Measurements from ENCODE around the gene MACF1.

Gene MACF1

DNA sequence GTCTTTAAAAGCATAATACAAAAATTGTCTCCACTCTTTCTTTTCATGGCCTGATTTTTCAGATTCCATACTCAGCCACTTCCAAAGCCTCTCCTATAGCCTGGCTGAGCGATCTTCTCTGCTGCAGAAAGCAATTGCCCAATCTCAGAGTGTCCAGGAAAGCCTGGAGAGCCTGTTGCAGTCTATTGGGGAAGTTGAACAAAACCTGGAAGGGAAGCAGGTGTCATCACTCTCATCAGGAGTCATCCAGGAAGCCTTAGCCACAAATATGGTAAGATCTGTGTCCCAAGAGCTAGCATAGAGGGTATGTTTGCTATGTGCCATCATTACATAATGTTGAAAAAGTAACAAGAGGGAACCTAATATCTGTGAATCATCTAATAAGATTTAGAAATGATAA, 156.2 kb downstream of the MACF1 start:
- no peak for DNase-seq

DNA sequence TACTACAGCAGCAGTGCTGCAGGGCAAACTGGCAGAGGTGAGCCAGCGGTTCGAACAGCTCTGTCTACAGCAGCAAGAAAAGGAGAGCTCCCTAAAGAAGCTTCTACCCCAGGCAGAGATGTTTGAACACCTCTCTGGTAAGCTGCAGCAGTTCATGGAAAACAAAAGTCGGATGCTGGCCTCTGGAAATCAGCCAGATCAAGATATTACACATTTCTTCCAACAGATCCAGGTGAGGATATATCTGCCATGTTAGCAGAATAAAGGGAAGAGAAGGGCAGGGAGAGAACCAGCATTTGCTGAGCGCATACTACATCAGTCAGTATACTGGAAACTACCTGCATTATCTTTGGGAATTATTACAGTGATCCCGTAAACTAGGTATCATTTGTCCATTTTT, 157.0 kb downstream of the MACF1 start:
- no peak for DNase-seq

DNA sequence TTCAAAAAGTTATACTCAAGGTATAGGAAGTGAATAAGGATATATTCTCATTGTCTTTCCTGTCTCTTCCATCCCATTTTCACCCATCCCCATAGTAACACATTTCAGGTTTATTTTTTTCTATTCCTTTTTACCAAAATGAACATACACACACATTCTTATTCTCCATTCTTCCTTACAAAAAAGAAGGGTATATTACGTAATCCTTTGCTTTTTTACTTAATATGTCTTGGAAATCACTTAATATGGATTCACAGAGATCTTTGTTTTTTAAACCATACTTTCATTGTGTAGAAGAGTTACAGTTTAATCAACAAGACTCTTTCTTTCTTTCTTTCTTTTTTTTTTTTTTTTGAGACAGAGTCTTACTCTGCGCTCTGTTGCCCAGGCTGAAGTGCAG, 158.8 kb downstream of the MACF1 start:
- DNase-seq: no peak

DNA sequence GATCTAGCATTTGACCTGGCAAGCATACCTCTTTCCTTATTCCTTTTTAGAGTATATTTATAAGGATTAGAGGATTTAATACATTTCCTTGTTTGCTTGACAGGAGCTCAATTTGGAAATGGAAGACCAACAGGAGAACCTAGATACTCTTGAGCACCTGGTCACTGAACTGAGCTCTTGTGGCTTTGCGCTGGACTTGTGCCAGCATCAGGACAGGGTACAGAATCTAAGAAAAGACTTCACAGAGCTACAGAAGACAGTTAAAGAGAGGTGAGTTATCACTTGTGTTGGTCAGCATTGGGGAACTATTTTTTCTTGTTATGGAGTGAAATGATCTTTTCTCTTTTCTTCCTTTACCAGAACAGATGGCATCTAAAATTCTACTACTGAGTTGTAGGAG, 163.6 kb downstream of the MACF1 start:
- no peak for DNase-seq

DNA sequence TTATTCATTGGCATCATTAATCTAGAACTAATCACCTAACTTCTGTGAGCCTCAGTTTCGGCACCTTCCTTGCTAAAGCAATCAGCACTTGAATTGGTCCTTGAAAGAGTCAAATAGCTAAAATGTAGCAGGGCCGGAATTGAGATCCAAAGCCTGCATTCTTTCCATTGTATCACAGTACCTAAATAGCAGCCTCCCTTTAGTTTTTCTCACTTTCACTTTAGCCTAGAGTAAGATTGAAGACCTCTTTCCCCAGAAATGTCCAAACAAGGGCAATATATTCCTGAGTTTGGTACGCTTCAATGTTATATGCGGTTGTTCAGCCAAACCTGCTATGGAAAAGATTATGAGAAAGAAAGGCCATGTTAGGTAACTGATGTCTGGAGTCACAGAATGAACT, 165.1 kb downstream of the MACF1 start:
- DNase-seq: no peak

DNA sequence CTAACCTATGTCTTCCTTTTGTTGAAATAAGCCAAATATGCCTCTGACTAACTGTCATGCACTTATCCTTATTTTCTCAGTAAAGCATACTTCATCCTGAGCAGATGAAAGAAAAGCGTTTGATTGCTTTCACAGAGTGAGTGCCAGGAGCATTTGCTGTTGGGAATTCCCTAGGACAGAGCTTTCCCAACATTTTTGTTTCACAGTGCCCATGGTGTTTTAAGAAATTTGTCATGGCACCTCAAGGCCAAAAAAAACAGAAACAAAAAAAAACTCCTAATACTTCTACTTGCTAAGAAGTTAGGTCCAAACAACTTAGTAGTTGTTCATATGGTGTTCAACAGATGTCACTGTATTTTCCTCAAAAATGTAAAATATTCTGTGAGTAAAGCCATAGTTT, 166.1 kb downstream of the MACF1 start:
- no peak for DNase-seq

DNA sequence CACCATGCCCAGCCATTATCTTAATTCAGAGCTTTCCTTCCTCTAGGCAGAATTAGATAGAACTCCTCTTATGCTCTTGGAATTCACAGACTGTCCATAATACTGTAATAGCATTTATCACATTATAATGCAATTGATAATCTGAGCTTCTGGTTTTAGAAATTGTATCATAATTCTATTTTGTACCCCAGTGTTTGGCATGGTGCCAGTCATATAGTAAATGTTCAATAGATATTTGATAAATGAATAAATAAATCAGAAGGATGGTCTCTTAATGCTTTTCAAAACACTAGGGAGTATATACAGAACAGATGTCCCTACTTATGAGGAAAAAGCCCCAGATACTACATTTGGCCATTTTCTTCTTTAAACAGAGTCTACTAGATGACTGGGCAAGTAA, 167.6 kb downstream of the MACF1 start:
- DNase-seq: no peak

DNA sequence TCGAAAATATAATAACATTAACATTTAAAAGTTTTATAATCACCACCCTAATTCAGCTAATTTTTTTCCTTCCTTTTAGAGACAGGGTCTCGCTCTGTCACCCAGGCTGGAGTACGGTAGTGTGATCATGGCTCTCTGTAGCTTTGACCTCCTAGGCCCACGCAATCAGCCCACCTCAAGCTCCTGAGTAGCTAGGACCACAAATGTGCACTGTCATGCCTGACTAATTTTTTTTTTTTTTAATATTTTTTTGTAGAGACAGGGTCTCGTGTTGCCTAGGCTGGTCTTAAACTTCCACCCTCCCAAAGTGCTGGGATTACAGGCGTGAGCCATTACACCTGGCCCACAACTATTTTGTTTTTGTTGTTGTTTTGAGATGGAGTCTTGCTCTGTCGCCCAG, 172.2 kb downstream of the MACF1 start:
- DNase-seq: no peak

DNA sequence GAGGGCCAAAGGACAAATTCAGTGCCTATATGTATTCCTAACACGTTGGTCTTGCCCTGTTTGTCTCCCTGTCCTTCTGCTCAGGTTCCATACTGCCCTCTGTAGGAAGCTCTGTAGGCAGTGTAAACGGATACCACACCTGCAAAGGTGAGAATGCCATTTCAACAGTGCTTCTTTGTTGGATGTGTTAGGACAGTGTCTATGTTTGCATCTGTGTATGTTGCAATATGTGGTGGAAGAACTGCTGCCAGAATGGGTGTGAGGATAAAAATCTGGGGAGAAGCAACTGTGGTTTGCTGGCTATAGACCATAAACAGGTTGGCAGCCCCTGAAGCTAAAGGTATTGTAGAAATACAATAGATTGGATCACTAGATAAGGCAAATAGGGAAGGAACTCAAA, 173.9 kb downstream of the MACF1 start:
- DNase-seq: peak; percentile 15

DNA sequence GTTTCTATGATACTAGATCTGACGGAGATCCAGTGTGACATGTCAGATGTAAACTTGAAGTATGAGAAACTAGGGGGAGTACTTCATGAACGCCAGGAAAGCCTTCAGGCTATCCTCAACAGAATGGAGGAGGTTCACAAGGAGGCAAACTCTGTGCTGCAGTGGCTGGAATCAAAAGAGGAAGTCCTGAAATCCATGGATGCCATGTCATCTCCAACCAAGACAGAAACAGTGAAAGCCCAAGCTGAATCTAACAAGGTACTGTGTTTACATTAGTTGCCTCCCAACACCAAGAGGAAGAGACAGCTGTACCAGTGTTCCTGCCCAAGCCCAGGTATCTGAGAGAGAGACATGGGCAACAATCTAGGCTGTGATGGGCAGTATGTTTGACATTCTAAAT, 174.7 kb downstream of the MACF1 start:
- DNase-seq: no peak

DNA sequence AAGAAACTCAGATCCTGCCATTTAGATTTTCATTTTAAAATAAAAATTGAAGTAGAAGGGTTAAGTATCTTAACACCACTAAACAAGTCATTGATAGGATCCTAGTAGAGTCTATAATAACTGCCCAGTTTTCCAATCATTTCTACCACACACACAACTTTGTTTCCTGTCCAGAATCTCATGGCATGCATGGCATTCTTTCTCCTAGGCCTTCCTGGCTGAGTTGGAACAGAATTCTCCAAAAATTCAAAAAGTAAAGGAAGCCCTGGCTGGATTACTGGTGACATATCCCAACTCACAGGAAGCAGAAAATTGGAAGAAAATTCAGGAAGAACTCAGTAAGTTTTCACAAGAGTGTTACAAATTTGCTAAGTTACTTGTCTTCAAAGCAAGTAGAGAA, 175.5 kb downstream of the MACF1 start:
- DNase-seq: no peak

DNA sequence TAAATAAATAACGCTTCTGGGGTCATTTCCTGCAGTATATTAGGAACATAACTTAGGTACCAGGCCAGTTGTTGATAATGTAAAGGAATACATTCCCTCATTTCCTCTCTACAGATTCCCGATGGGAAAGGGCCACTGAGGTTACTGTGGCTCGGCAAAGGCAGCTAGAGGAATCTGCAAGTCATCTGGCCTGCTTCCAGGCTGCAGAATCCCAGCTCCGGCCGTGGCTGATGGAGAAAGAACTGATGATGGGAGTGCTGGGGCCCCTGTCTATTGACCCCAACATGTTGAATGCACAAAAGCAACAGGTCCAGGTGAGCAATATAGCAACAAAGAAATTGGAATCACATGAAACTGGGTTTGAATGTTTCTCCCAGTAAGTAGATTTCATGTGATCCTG, 177.3 kb downstream of the MACF1 start:
- no peak for DNase-seq

DNA sequence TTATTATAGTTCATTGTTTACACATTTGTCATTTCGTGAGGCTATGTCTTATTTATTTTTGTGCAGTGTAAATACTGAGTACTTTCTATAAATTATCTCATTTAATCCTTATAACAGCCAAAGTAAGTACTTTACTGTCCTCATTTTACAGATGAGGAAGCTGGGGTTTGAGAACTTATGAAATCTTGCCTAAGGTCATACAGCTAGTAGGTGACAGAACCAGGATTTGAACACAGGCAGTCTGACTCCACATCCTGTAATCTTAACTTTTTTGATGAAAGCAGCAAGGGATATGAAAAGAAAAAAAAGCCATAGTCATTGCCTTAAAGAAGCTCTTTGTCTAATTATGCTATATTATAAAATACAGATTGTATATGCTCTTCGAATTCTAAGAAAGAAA, 179.8 kb downstream of the MACF1 start:
- no peak for DNase-seq

DNA sequence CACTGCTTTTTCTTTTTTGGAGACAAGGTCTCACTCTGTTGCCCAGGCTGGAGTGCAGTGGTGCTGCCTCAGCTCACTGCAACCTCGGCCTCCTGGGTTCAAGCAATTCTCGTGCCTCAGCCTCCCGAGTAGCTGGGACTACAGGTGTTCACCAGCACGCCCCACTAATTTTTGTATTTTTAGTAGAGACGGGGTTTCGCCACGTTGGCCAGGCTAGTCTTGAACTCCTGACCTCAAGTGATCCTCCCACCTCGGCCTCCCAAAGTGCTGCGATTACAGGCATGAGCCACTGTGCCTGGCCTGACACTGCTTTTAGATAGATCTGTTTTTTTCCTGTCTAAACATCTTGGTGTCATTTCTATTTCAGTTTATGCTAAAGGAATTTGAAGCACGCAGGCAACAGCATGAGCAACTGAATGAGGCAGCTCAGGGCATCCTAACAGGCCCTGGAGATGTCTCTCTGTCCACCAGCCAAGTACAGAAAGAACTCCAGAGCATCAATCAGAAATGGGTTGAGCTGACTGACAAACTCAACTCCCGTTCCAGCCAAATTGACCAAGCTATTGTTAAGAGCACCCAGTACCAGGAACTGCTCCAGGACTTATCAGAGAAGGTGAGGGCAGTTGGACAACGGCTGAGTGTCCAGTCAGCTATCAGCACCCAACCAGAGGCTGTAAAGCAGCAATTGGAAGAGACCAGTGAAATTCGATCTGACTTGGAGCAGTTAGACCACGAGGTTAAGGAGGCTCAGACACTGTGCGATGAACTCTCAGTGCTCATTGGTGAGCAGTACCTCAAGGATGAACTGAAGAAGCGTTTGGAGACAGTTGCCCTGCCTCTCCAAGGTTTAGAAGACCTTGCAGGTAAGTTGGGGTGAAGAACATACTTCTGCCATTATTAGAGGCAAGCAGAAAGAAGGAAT, 180.8 kb downstream of the MACF1 start:
- no peak for DNase-seq

DNA sequence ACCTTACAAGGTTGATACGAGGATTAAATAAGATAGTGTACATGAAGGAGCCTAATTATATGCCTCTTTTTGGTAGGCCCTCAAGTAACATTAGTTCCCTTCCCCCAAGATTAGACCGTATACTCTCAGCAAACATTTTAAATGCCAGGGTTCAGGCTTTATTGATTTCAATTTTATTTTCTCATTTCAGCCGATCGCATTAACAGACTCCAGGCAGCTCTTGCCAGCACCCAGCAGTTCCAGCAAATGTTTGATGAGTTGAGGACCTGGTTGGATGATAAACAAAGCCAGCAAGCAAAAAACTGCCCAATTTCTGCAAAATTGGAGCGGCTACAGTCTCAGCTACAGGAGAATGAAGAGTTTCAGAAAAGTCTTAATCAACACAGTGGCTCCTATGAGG, 182.5 kb downstream of the MACF1 start:
- no peak for DNase-seq

DNA sequence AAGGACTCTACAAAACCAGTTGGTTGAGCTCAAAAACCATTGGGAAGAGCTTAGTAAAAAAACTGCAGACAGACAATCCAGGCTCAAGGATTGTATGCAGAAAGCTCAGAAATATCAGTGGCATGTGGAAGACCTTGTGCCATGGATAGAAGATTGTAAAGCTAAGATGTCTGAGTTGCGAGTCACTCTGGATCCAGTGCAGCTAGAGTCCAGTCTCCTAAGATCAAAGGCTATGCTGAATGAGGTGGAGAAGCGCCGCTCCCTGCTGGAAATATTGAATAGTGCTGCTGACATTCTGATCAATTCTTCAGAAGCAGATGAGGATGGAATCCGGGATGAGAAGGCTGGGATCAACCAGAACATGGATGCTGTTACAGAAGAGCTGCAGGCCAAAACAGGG, 183.0 kb downstream of the MACF1 start:
- no peak for DNase-seq

DNA sequence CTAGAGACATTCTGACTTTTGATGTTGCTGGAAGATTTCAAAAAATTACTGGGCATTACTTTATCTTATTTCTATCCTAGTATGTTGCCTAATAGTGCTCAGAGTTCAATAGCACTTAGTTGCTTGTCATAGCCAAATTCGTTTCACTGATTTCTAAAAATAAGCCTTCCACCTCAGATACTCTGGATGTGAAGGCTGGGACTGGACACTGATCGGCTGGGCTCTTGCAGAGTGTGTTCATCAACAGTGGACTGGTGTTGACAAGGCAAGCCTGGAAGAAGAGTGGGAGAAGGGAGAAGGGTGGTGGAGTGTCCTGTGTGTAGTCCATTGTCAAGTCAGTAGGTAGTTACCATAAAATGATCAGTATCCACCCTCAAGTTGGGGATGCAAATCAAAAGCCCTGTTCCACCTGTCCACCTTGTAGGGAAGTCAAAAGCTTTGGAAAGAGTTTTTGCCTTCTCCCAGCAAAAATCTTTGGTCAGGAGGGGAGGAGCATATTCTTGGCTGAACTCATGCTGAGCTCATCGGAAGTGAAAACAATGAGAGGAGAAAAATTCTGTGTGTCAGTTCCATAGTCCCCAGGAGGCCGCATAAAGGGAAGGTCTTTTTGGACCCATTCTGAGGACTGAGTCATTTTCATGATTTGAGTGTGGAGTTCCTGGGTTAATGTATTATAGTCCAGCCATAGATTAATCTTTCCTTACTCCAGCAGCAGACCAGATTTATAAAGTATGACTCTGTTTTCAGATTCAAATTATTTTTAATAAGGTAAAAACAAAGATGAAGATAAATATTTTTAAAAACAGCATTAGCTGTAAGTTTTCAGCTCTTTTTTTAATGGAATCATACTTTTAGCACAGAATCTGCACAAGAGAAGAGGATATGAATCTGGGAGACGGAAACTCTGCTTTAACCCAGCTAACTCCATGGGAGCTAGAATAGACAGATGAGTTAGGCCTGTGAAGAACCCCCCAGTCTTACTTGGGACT, 187.5 kb downstream of the MACF1 start:
- DNase-seq: no peak

DNA sequence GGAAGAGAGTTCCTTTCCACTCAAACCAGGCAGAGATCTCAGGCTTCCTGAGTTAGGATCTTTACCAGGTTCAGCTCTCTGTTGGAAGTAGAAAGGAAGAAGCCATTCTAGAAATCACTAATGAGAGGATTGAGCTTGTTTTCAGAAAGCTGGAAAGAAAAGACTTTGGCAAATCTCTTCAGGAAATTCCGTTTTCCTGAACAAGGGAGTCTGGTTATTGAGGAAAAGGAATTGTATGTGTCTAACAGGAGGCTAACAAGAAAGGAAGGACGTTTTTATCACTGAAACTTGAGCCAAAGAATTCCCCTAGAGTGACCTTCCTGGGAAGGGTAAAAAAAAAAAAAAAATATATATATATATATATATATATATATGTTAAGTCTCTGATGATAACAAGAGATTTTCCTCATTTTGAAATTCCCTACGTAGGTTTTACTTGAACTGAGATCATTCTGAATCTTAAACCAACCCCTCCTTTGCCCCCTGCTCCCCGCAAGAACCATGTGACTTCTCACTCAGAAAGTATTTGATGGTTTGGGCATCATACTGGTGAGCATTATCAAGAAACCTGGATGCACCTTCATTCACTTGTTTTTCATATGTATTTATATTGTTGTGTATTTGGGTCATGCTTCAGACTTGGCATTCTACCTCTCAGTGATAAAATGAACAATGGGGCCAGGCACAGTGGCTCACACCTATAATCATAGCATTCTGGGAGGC, 188.5 kb downstream of the MACF1 start:
- DNase-seq: no peak

DNA sequence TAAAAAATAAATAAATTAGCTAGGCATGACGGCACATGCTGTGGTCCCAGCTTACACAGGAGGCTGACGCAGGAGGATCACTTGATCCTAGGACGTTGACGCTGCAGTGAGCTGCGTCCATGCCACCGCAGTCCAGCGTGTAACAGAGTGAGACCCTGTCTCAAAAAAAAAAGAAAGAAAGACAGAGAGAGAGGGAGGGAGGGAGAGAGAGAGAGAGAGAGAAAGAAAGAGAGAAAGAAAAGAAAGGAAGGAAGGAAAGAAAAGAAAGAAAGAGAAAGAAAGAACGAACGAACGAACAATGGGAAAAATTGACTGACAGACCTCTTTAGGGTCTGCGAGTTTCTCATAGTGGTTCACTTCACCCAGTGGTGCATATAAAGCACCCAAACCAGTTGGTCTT, 189.2 kb downstream of the MACF1 start:
- no peak for DNase-seq

DNA sequence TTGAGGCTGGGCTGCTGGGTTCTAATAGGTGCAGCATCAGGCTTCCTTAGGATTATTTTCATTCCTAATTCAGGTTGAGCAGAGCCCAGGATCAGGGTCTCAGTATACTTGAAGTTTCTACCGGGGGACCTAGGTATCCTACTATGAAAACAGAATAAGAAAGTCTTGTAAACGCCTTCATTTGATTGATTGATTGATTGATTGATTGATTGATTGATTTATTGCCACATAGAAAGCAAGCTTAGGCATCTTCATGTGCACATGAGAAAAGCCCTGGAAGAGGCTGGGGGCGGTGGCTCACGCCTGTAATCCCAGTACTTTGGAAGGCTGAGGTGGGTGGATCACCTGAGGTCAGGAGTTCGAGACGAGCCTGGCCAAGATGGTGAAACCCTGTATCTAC, 189.6 kb downstream of the MACF1 start:
- no peak for DNase-seq

DNA sequence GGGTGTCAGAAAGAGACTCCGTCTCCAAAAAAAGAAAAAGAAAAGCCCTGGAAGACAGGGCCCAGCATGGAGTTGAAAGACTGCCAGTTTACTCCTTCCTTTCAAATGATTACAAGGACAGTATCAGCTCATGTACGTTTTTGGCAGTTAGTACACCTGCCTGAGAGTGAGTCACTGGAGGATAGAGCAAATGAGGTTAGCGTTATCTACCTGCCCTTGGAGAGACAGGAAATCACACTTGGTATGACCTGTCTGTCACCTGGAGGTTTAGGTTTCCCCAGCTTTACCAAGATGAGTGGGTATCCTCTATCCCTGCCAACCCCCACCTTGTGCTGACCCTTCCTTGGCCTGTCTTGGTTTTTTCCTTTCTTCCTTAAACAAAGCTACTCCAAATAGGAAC, 190.1 kb downstream of the MACF1 start:
- peak; percentile 52 for DNase-seq

DNA sequence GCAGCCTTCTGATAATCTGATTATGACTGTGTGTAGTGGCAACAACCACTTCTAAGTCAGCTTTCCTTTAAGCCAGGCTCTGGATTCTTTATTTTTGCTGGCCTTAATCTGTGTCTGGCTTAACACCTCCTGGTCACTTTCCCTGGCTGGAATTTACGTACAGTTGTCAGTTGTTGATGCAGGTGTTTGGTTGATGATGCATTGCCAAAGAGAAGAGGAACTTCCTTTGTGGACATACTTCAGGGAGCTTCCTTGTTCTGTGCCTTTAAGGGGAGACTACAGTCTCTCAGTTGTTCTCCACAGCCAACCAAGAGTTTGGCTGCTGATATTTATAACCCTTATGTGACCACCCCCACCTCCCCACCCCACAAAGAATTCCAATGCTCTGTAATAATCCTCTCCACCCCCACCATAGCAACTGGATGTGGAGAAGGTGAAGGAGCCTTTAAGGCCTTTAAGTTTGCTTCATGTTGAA, 190.9 kb downstream of the MACF1 start:
- no peak for DNase-seq

DNA sequence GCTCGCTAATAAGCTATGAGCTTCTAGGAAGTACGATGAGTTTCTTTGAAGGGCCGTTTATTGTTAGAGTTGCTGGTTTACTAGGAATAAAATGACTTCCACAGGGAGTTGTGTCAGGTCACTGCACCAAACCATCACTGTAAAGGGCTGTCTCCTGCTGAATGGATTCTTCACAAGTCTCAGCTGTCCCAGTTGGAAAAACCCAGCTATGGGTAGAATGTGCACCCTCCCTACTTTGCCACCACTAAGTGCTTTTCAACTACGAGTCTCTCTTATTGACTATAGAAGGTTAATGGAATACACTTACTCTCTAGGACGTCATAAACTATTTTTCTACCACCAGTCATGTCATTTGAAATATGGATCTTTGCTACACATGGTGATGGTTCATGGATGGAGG, 192.2 kb downstream of the MACF1 start:
- no peak for DNase-seq

Data from CD4-positive, alpha-beta T cell treated with Interleukin-17A for 1 hour (primary cell).